GM23338 (cell line): ENCODE measurements around the gene MOB2.

Source experiments
- CREB1 ChIP-seq: fragments of 250-450 bp; sonication (Bioruptor Pico); IDR thresholded peaks from 2 replicates; pipeline ENCODE4 v1.5.0; 2020; ENCODE audit warnings: low read depth, mild to moderate bottlenecking, moderate library complexity
- EZH2 ChIP-seq: fragments of 200-600 bp; sonication (generic); IDR thresholded peaks from one replicate; pipeline ENCODE4 v1.8.0; 2017; ENCODE audit warnings: antibody characterized with exemption, mild to moderate bottlenecking, low read depth; ENCODE audit not compliant: unreplicated experiment
- EZH2phosphoT487 ChIP-seq: fragments of 200-600 bp; sonication (generic); IDR thresholded peaks from one replicate; pipeline ENCODE4 v1.8.1; 2018; ENCODE audit warnings: antibody characterized with exemption; ENCODE audit not compliant: unreplicated experiment
- POLR2AphosphoS5 ChIP-seq: IDR thresholded peaks from 2 replicates; pipeline ENCODE4 v1.6.1; 2016; ENCODE audit warnings: antibody characterized with exemption, low read depth
- STAT1 ChIP-seq: IDR thresholded peaks from one replicate; pipeline ENCODE4 v1.6.1; 2016; ENCODE audit warnings: antibody characterized with exemption; ENCODE audit not compliant: unreplicated experiment
- ZNF331 ChIP-seq: fragments of 250-450 bp; sonication (Bioruptor Pico); IDR thresholded peaks from 2 replicates; pipeline ENCODE4 v1.5.0; 2020; ENCODE audit warnings: low read depth, mild to moderate bottlenecking, moderate library complexity
- TF ChIP-seq, protein P1 (sequence below), 2 experiments: fragments of 200-600 bp in 1 of 2; sonication (generic) in 1 of 2; conservative IDR thresholded peaks; 2 replicates each; pipeline versions ENCODE4 v1.5.1 to v1.6.1; 2016 to 2017; ENCODE audit warnings: antibody characterized with exemption in 2 of 2, low read depth in 2 of 2, mild to moderate bottlenecking in 2 of 2, moderate library complexity in 1 of 2
- TF ChIP-seq, protein P2 (sequence below): IDR thresholded peaks from one replicate; pipeline ENCODE4 v1.6.1; 2018; ENCODE audit warnings: antibody characterized with exemption; ENCODE audit not compliant: unreplicated experiment

DNA sequence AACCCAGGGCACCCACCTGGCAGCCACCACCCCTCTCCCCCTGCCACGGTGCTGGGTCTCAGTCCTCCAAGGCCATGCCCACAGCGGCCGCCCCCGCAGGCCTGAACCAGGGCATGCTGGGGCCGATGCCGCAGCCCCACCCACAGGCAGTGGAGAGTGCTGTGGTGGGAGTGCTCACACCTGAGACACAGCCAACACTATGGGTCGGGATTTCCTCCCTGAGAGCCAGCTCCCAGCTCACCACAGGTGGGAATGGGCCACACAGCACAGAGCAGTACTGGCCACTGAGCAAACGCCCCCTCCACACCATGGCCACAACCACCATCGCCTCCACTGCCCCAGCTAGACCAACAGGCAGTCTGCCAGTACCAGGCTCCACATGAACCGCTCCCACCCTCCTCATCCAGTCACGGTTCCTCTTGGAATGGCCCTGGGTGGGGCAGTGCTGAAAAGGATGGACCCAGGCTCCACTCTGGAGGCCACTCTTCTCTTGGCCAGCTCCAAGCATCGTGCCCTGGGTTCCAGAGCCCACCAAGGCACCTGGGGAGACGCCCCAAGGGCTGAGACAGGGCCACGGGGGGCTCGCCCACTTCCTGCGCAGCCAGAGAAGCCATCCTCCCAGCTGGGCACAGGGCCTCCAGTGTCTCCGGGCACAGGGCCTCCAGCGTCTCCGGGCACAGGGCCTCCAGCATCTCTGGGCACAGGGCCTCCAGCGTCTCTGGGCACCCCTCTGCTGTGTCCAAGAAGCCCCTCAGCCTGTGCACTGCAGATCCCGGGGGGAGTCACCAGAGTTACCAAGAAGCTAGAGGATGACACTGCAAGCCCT lies 14.2 kb downstream of the MOB2 start:
- TF ChIP-seq, protein P1, sequence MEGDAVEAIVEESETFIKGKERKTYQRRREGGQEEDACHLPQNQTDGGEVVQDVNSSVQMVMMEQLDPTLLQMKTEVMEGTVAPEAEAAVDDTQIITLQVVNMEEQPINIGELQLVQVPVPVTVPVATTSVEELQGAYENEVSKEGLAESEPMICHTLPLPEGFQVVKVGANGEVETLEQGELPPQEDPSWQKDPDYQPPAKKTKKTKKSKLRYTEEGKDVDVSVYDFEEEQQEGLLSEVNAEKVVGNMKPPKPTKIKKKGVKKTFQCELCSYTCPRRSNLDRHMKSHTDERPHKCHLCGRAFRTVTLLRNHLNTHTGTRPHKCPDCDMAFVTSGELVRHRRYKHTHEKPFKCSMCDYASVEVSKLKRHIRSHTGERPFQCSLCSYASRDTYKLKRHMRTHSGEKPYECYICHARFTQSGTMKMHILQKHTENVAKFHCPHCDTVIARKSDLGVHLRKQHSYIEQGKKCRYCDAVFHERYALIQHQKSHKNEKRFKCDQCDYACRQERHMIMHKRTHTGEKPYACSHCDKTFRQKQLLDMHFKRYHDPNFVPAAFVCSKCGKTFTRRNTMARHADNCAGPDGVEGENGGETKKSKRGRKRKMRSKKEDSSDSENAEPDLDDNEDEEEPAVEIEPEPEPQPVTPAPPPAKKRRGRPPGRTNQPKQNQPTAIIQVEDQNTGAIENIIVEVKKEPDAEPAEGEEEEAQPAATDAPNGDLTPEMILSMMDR (conservative IDR thresholded peaks at IDR 0.05; ENCODE audit: low read depth in 2 of 2): no peak
- TF ChIP-seq POLR2AphosphoS5 (no peak), EZH2phosphoT487 (no peak), ZNF331 (CRISPR knock-in tag) (no peak), EZH2 (no peak), STAT1 (no peak), CREB1 (CRISPR knock-in tag) (no peak)
- TF ChIP-seq, protein P2, sequence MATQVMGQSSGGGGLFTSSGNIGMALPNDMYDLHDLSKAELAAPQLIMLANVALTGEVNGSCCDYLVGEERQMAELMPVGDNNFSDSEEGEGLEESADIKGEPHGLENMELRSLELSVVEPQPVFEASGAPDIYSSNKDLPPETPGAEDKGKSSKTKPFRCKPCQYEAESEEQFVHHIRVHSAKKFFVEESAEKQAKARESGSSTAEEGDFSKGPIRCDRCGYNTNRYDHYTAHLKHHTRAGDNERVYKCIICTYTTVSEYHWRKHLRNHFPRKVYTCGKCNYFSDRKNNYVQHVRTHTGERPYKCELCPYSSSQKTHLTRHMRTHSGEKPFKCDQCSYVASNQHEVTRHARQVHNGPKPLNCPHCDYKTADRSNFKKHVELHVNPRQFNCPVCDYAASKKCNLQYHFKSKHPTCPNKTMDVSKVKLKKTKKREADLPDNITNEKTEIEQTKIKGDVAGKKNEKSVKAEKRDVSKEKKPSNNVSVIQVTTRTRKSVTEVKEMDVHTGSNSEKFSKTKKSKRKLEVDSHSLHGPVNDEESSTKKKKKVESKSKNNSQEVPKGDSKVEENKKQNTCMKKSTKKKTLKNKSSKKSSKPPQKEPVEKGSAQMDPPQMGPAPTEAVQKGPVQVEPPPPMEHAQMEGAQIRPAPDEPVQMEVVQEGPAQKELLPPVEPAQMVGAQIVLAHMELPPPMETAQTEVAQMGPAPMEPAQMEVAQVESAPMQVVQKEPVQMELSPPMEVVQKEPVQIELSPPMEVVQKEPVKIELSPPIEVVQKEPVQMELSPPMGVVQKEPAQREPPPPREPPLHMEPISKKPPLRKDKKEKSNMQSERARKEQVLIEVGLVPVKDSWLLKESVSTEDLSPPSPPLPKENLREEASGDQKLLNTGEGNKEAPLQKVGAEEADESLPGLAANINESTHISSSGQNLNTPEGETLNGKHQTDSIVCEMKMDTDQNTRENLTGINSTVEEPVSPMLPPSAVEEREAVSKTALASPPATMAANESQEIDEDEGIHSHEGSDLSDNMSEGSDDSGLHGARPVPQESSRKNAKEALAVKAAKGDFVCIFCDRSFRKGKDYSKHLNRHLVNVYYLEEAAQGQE: no peak
